Subcutaneous adipose tissue (tissue), 4 donors: ENCODE data around the gene DMD. TPM values are rescaled to one million over a fixed set of nuclear protein-coding genes. Genes with fewer than 3 reads are reported as not detected.

Experiments used
- total RNA-seq, 4 donors: library from RNA; depleted of rRNA; stranded (reverse); fragments of >200 nt; gene quantifications; one replicate each; pipeline ENCODE4 v1.1.0, GENCODE V29; 2016
- TF ChIP-seq, protein P1 (sequence below): fragments of 450-650 bp; IDR thresholded peaks from one replicate; pipeline ENCODE4 v1.5.1; 2016; ENCODE audit warnings: low read depth, mild to moderate bottlenecking, control low read depth, antibody characterized with exemption, moderate library complexity

DMD gene
- total RNA-seq, 4 donors from 2014 or later, result 35.7 to 87.2 (median 72.1) TPM

DNA sequence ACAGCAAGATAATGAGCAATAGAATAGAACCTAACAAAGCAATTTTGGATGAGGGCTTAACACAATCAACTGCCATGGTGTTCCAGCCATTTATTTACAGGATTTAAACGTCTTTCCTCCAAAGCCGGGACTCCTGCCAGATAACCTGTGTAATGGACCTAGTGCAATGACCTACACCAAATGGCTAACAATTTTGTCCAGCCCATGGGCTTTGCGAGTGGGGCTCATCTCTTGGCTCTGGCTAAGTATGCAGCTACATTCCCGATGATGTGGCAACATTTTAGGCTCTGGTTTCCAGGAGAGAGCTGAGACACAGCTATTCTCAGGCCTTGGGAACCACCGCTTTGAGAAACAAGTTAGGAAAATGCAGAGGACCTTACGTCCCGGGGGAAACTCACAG is 1317.2 kb downstream of the DMD start:
- TF ChIP-seq, protein P1, sequence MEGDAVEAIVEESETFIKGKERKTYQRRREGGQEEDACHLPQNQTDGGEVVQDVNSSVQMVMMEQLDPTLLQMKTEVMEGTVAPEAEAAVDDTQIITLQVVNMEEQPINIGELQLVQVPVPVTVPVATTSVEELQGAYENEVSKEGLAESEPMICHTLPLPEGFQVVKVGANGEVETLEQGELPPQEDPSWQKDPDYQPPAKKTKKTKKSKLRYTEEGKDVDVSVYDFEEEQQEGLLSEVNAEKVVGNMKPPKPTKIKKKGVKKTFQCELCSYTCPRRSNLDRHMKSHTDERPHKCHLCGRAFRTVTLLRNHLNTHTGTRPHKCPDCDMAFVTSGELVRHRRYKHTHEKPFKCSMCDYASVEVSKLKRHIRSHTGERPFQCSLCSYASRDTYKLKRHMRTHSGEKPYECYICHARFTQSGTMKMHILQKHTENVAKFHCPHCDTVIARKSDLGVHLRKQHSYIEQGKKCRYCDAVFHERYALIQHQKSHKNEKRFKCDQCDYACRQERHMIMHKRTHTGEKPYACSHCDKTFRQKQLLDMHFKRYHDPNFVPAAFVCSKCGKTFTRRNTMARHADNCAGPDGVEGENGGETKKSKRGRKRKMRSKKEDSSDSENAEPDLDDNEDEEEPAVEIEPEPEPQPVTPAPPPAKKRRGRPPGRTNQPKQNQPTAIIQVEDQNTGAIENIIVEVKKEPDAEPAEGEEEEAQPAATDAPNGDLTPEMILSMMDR, result no peak

DNA sequence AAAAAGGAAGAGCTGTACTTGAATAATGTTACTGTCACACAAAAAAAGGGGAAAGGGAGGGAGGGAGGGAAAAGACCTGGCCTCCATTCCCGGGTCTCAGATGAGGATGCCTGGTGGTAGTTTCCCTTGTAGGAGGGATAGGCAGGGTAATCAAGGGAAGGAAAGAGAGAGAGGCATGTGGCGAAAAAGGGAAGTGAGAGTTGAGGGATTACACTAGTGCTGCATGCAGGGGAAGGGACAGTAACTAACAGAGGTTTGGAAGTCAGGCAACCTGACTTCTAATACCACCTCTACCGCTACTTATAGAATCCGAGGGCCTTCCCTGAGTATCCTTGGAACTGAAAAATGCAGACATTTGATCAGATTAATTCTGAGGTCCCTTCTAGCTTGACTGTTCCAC is 1317.8 kb downstream of the DMD start:
- TF ChIP-seq, protein P1, result no peak

DNA sequence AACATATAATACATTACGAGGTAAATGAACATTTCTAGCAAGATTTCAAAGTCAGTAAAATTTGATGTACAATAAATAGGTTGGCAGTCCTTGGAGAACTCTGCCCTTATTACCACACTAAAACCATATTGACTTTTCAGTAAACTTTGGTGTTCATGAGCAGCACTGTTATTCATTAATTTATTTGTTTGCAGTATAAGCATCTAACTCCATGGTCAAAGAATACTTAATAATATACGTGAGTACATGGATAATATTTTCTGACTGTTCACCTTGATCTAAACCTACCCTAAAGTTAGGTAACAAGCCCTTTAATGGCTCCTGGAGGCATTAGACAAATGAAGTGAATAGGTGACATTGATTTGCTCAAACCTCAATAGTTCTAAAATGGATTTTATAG is 1322.3 kb downstream of the DMD start:
- TF ChIP-seq, protein P1, result no peak

DNA sequence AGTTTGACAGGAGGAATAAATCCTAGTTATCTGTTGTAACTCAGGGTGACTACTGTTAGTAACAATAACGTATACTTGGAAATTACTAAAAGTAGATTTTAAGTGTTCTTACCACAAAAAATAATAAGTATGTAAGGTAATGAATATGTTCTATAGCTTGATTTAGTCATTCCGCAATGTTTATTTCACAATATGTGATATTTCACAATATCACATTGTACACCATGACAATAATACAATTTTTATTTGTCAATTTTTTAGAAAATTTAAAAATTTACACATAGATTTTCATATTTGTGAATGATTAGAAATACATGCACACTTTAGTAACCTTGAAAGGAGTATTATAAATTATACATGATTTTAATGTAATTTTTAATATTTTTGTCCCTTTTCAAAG is 1326.8 kb downstream of the DMD start:
- TF ChIP-seq, protein P1, result no peak

DNA sequence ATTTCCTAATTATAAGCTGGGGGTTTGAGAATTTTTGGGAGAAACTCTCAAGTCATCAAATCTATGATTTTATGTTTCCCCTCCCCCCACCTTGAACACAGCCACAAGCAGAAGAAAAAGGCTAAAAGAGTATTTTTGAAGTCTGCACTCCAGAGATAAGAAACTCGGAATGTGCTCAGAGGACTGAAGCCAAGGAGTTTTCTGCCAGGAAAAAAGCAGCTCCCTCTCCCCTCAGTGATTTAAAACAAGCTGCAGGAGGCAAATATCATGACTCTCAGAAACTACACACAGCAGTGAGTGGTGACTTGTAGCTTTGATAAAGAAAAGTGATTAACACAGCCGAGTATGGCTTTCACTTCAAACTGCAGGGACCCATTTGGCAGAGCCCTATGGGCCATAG is 1339.3 kb downstream of the DMD start:
- TF ChIP-seq, protein P1, result no peak

DNA sequence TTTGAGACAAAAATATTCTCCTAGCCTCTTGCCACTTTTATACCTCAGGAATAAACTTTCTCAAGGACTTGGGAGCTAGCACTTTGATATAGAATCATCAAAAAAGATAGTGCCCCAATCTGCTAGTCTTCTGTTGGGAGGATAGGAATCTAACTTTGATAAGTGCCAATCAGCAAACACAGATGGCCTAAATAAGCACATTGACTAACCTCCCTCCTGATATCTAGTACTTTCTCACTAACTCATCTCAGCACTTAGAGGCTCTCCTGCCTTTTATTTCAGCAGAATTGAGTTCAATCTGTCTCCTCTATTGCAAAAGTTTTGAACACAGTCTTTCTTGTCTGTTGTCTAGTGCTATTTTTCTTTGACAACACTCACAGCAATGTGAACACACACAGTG is 1341.1 kb downstream of the DMD start:
- TF ChIP-seq, protein P1, result no peak

DNA sequence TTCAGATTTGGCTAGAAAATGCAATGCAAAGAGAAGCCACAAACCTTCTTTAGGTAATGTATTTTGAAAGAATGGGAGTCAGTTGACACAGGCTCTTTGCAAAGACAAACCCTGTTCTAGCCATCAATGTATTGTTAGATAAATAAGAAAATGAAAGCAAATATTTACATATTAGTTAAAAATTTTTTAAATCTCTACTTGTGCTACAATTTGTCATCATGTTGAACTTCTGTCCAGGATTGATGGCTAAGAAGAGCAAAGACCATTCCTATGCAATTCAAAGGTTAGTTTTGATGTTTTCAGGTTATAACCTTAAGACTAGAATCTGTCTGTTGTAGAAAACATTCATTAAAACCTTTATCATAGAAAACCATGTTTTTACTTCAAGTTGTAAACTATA is 1350.7 kb downstream of the DMD start:
- TF ChIP-seq, protein P1, result no peak
